ENCODE results near the gene AMN.

Gene AMN

DNA sequence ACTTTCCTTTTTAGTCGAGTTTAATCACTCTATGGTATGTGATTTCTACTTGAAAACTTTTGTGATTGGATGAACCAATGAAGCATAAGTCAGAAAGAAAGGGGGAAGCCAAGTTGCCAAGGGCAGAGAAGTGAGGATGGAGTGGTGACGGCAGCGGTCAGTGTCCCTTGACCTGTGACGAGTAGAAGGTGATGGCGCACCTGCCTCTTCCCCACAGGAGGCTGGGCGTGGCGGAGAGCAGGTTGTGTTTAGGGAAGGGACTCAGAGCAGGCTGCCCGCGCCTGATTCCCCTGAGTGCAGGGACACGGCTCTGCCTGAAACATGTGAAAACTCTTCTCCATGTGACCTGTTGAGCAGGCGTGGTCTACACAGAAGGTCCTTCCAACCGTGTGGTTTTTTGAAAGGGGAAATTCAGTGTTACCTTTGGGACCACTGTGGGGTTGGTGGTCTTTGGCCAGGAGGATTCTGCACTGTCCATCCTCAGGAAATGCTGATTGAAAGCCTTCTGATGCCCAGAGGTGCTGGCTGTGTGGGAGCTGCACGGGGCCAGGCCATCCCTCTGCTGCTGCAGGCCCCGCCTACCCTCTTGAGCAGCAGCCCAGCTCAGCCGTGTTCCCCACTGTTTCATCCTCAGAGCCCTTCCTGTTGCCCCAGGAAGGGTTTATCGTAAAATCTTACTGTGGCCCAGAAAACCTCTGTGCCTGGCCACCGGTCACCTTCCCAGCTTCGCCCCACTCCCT, 23.5 kb upstream of the AMN start:
- DNase-seq (ENCODE audit: low read depth in 3 of 3, low spot score in 1 of 3): no peak

DNA sequence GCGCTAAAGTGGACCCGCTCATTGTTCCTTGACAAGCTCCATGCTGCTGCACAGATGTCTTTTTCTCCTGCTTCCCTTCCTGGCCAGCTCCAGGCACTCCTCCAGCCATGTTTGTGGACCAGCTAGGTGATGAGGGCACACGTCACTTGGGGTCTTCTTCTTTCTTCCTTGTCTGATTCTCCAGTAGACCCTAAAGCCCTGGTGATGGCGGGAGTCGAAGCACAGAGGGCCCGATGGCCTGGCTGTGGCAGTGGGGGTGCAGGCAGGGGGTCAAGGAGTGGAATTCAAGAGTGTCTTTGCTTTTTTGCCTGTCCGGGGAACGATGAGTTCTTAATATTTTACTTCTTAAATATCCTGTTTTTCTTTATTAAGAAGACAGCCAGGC, 23.0 kb upstream of the AMN start:
- DNase-seq (ENCODE audit: low read depth in 3 of 3, low spot score in 1 of 3): no peak

DNA sequence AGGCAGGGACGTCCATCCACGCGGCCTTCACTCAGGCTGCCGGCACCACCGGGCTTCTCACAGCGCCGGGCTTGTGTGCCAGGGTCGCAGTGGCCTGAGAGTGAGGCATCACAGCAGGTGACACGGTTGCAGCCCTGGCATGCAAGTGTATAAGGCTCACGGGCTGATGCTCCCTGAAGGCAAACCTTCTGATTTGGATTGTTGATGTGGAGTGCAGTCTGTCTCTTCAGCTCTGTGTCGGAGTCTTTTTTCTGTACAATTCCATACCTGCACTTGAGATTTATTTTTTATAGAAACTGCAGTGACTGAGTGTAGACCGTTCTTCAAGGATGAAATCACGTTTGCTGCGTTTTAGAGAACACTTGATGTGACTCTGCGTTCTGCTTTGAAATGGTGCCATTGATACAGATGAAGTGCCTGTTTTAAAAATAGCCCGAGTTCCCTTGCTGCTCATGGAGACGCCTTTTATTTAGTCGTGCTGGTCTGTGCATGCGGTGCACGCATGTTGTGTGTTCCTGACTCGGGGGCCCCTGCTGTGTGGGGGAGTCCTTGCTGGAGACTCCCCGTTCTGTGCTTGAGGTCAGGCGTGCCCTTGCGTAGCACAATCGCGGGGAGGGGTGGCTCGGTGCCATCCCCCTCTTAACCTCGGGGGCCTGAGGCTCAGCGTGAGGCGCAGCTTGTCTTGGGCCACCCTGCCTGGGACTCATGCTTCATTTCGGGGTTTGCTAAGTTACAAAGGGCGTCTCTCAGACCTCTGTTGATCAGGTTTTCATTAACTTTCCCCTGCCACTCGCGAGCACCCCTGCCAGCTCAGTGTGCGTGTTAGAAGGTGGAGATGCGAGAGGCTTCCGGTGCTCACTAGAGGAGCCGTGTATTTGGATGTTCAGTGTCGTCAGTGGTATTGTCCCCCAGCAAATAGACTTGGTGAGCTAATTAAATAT, 21.6 kb upstream of the AMN start:
- DNase-seq (ENCODE audit: low read depth in 3 of 3, low spot score in 1 of 3): no peak

DNA sequence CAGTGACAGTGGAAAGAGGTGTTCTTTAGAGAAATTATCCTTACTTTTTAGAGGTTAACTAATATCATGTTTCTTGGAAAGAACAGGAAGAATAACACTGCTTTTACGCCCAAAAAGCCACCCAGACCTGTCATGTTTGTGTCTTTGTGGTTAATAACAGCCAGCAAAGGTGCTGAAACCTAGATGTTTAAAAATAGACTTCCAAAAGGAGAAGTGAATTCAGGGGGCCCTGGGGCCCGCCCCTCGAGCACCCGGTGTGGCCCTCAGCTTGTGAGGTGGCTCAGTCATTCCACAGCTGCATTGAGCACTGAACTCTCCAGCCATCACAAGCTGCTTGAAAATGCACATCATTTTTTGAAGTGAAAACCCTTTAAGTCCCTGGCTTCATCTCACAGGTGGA, 20.8 kb upstream of the AMN start:
- no peak for DNase-seq (ENCODE audit: low read depth in 3 of 3, low spot score in 1 of 3)

DNA sequence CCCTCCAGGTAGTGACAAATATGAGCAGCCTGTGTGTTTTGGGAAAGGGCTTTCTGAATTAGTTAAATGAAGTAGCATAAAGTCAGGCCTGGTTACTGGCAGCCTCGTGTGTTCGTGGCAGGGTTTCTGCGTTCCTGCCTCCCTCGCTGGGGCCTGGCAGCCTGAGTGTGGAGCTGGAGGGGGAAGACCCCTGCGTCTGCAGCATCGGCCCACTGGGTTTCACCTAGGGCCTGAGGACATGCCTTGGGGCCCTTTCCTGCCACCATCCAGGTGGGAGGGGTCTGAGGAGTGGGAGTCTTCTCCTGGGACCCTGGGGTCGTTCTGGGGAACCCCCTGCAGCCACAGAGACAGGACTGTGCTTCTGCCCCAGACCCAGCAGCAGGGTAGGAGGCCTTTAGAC, 20.4 kb upstream of the AMN start:
- DNase-seq (ENCODE audit: low read depth in 3 of 3, low spot score in 1 of 3): no peak

GRCh38 chr14:102902523-102903247, 19.8 kb upstream of the AMN start:
- no peak for DNase-seq (ENCODE audit: low read depth in 3 of 3, low spot score in 1 of 3)

DNA sequence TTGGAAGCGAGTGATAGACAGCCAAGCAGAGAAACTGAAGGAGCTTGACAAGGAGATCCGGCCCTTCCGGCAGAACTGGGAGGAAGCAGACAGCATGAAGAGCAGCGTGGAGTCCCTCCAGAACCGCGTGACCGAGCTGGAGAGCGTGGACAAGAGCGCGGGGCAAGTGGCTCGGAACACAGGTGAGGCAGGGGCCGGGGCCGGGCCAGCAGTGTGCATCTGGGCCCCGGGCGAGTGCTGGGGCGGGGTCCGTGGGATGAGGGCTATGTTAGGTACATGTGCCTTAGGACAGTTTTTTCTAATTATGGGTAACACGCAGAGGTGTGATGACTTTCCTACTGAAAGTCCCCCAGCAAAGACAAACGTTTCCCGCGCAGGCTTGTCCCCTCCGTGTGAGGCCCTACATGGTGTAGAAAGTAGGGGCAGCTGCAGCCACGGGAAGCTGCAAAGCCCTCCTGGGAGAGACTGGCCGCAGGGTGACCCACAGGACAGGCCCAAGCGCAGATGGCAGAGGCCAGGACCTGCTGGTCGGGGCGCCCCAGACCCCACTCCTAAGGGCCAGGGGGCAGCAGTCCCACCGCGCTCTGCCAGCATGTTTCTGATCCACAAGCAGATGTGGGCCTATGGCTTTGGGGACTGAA, 19.1 kb upstream of the AMN start:
- DNase-seq (ENCODE audit: low read depth in 3 of 3, low spot score in 1 of 3): no peak

DNA sequence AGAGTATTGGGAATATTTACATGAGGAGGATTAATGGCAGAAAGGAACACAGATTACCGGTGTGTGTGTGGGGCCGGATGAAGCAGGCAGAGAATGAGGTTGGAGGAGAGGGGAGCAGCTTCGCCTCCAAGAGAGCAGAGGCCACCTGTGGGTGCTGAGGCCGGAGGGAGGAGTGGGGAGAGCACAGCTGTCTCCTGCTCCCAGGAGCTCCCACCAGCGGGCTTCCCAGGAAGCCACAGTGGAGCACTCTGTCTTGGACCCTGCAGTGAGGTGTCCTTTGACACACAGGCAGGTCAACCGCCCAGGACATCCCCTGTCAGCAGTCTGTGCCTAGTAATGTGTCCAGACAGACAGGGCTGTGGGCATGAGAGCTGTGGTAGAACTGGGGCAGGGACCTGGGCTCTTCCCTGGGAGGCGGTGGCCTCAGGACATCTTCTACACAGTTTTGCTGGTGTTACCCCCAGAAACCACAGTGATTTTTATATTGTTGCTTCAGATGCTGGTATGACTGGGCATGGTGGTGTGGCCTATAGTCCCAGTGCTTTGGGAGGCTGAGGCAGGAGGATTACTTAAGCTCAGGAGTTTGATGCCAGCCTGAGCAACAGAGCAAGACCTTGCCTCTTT, 18.5 kb upstream of the AMN start:
- DNase-seq (ENCODE audit: low read depth in 3 of 3, low spot score in 1 of 3): no peak

GRCh38 chr14:102905116-102906108, 17.1 kb upstream of the AMN start:
- DNase-seq (ENCODE audit: low read depth in 3 of 3, low spot score in 1 of 3): no peak

- DNase-seq (ENCODE audit: low read depth in 3 of 3, low spot score in 1 of 3): no peak
These were observed 15.7 kb upstream of the AMN start for GRCh38 chr14:102906616-102907302.

DNA sequence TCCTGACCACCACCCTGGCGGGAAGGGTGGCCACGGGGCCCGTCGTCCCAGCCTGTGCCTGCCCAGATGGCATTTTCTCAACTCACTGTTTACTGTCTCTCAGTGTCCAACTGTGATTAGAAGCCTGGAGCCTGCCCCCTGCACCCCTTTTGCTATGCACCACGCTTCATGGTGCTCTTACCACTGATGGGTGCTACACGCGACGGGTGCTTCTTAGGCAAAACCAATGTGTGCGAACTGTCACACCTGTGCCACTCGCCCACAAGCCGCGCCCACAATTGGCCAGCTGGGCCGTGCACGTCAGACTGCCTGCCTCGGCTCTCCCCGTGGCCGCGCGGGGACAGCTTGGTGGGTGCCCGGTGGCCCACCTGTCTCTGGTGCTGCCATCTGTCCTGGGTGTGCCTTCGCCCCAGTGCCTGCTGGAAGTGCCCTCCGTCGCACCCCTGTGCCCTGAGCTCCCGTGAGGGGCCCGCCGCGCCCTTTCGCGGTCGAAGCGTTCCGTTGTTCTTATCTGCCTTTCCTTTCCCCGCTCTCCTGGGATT, 15.1 kb upstream of the AMN start:
- no peak for DNase-seq (ENCODE audit: low read depth in 3 of 3, low spot score in 1 of 3)

GRCh38 chr14:102907980-102908730, 14.3 kb upstream of the AMN start:
- no peak for DNase-seq (ENCODE audit: low read depth in 3 of 3, low spot score in 1 of 3)

DNA sequence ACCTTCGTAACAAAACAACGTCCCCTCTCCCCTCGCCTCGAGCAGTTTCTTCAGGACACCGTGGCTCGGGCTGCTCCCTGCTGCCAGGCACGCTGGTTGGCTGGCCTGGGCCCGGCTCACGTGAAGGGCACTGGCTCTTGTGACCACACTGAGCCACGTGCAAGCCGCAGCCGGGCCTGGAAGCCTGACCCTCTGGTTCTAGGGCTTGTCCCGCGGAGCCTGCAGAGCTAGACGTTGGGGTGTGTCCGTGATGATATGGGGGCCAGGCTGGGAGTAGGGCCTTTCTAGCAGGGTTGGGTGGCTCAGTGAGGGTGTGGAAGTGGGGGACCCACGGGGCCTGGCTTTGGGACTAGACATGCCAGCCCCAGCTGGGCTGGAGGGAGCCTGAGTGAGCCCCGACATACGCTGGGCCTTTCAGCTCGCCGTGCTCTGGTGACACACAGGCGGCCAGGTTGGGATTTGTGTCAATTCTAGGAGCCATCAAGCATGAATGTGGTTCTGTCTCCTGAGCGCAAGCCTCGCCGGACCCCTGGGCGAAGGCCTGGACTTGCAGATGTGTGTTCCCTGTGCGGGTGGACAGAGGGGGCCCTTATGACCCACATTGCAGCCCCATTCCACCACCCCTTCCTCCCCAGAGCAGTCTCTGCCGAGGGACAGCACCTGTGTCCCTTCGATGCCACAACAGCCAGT, 13.6 kb upstream of the AMN start:
- no peak for DNase-seq (ENCODE audit: low read depth in 3 of 3, low spot score in 1 of 3)

DNA sequence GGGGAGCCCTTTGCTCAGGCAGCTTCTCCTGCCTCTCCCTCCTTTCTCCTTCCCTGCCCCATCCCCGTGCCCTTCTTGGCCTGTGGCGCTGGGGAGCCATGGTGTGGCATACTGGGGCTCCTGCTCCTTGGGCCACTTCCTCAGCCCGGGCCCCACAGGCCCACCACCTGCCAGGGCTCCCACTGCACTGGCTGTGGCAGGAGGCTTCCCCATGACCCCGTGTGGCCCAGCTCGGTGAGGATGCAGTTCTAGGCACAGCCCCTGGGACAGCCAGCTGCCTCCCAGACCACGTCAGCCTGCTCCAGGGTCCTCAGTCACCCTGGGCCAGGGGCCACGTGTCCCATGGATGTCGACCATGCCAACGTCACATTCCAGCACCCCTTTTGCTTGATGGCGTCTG, 13.0 kb upstream of the AMN start:
- DNase-seq (ENCODE audit: low read depth in 3 of 3, low spot score in 1 of 3): no peak

GRCh38 chr14:102909911-102910310, 12.6 kb upstream of the AMN start:
- no peak for DNase-seq (ENCODE audit: low read depth in 3 of 3, low spot score in 1 of 3)

- no peak for DNase-seq (ENCODE audit: low read depth in 3 of 3, low spot score in 1 of 3)
These were observed 12.0 kb upstream of the AMN start for GRCh38 chr14:102910442-102910841.

DNA sequence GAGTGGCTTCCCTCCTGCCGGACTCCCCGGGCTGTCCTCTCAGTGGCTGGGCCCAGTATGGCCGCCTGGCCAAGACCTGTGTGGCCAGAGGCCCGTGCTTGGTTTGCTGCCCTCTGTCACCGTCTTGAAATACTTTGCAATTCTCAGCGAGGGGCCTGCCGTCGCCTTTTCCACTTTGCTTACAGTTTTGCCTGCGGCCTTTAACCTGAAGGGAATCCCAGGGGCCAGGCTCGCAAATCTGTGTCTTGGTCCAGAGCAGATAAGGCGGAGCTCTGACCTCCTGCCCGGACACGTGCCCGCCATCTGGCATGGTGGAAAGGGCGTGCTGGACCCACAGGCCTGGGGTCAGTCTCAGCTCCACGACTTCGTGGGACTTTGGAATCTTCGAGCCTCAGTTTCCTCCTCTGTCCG, 10.9 kb upstream of the AMN start:
- DNase-seq (ENCODE audit: low read depth in 3 of 3, low spot score in 1 of 3): no peak

Measured in stimulated activated CD4-positive, alpha-beta T cell treated with anti-CD3 and anti-CD28 coated beads, TNF-alpha, amount 100 ng/mL, for 1 hour (primary cell).